Amniotic stem cell (primary cell): ENCODE results near the gene MYL3.
"Not testable (repeated sequence)": the region's sequence is repeated elsewhere in the genome, so short reads cannot be mapped to it uniquely, and the experiment has no call there.

Source experiments
- DNase-seq: peaks from one replicate; lab custom pipeline; 2025; lab: John Stamatoyannopoulos, UW

The MYL3 gene

GRCh38 chr3:46825450-46825849 lies 37.8 kb downstream of the MYL3 start:
- no peak for DNase-seq

GRCh38 chr3:46824211-46824970 lies 38.9 kb downstream of the MYL3 start:
- DNase-seq = no peak

GRCh38 chr3:46823314-46823713 lies 39.9 kb downstream of the MYL3 start:
- not testable (repeated sequence) for DNase-seq

GRCh38 chr3:46821553-46821952 lies 41.7 kb downstream of the MYL3 start:
- DNase-seq = no peak

- DNase-seq = no peak
Observed at GRCh38 chr3:46820852-46821251, 42.4 kb downstream of the MYL3 start.

- DNase-seq = no peak
Observed at GRCh38 chr3:46812237-46812791, 50.9 kb downstream of the MYL3 start.

GRCh38 chr3:46811615-46812236 lies 51.5 kb downstream of the MYL3 start:
- DNase-seq = no peak

- DNase-seq = not testable (repeated sequence)
Observed at GRCh38 chr3:46808766-46809165, 54.5 kb downstream of the MYL3 start.
